ENCODE measurements around the gene TMEM186.

GRCh38 chr16:8804313-8804712 lies 6.9 kb upstream of the TMEM186 start:
- TF ChIP-seq CTCF (IDR thresholded peaks at IDR 0.05; ENCODE audit: insufficient read depth, low read length, poor library complexity, severe bottlenecking): no peak
- TF ChIP-seq EZH2phosphoT487 (conservative IDR thresholded peaks at IDR 0.05; ENCODE audit: low read length): no peak
